Muscle layer of colon (tissue), 2 donors: Measurements from ENCODE around the gene KLRD1.

ENCODE experiments used
- H3K27ac ChIP-seq: one replicate; pipeline ENCODE4 v1.7.0; 2013; ENCODE audit warnings: low read depth, mild to moderate bottlenecking, low read length, moderate library complexity
- H3K27me3 ChIP-seq, 2 donors: one replicate each; pipeline ENCODE4 v1.7.0; 2013; ENCODE audit warnings: low read length in 2 of 2, mild to moderate bottlenecking in 2 of 2; ENCODE audit not compliant: insufficient read depth in 2 of 2, control insufficient read depth in 1 of 2
- H3K36me3 ChIP-seq: one replicate; pipeline ENCODE4 v1.7.0; 2013; ENCODE audit warnings: mild to moderate bottlenecking, low read length; ENCODE audit not compliant: insufficient read depth
- H3K4me1 ChIP-seq: one replicate; pipeline ENCODE4 v1.7.0; 2013; ENCODE audit warnings: mild to moderate bottlenecking, low read length; ENCODE audit not compliant: insufficient read depth
- H3K4me3 ChIP-seq, 2 donors: one replicate each; pipeline ENCODE4 v1.7.0; 2013; ENCODE audit warnings: low read length in 2 of 2, low read depth in 1 of 2, mild to moderate bottlenecking in 1 of 2, moderate library complexity in 1 of 2
- H3K9ac ChIP-seq: one replicate; pipeline ENCODE4 v1.7.0; 2013; ENCODE audit warnings: low read length
- H3K9me3 ChIP-seq: one replicate; pipeline ENCODE4 v1.7.0; 2013; ENCODE audit warnings: mild to moderate bottlenecking, low read length
- donor health status: abdominal sarcoma.
- donor health status: Adenocarcinoma of cecum.

Gene KLRD1

GRCh38 chr12:10307630-10308029 is at the start of gene KLRD1:
Gene KLRD1 (plus strand): TSS chr12:10307870. CDS start chr12:10308078, 208 bp downstream.
- Histone ChIP-seq H3K27ac (no peak within 1 kb of the TSS), H3K4me3 (no peak within 1 kb of the TSS), H3K4me1 (no peaks in the 10 kb centered on the region), H3K9me3 (no peaks in the 10 kb centered on the region), H3K36me3 (no peaks in the 10 kb centered on the region), H3K9ac (no peak within 1 kb of the TSS), H3K27me3 (no peaks in the 10 kb centered on the region)

DNA sequence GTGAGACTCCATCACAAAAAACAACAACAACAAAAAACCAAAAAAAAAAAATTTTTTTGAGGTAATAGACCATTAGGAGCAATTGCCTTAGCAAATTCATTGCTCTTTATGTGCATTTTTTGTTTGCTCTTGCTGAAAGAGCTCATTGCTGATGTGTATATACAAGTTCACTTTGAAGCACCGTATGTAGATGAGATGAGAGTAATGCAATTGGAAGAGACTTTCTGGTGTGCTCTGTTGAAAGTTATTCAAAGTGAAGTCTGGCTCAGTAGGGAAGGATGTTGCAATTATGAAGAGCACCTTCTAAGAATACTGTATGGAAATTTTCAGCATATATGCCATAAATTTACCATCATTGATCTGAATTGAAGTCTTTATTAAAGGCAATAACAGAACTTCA is 46.7 kb upstream of the KLRD1 start:
- Histone ChIP-seq H3K36me3 (no peaks in the 10 kb centered on the region), H3K4me3 (no peak overlapping the region), H3K9me3 (no peaks in the 10 kb centered on the region), H3K27ac (no peak overlapping the region), H3K4me1 (no peaks in the 10 kb centered on the region), H3K27me3 (no peaks in the 10 kb centered on the region), H3K9ac (no peak overlapping the region)

GRCh38 chr12:10268037-10268436 is 39.6 kb upstream of the KLRD1 start:
- H3K9ac ChIP-seq: no peak overlapping the region

GRCh38 chr12:10272467-10272866 is 35.2 kb upstream of the KLRD1 start:
- H3K4me3 ChIP-seq: no peak overlapping the region
- no peaks in the 10 kb centered on the region for H3K36me3 ChIP-seq
- no peaks in the 10 kb centered on the region for H3K4me1 ChIP-seq
- H3K9ac ChIP-seq: no peak overlapping the region
- H3K9me3 ChIP-seq: no peaks in the 10 kb centered on the region
- H3K27me3 ChIP-seq: no peaks in the 10 kb centered on the region
- no peak overlapping the region for H3K27ac ChIP-seq

More at GRCh38 chr12:10268037-10268436, 39.6 kb upstream of the KLRD1 start:
- Histone ChIP-seq H3K4me3 (no peak overlapping the region), H3K36me3 (no peaks in the 10 kb centered on the region), H3K9me3 (no peaks in the 10 kb centered on the region), H3K27me3 (no peaks in the 10 kb centered on the region), H3K27ac (no peak overlapping the region), H3K4me1 (no peaks in the 10 kb centered on the region)

DNA sequence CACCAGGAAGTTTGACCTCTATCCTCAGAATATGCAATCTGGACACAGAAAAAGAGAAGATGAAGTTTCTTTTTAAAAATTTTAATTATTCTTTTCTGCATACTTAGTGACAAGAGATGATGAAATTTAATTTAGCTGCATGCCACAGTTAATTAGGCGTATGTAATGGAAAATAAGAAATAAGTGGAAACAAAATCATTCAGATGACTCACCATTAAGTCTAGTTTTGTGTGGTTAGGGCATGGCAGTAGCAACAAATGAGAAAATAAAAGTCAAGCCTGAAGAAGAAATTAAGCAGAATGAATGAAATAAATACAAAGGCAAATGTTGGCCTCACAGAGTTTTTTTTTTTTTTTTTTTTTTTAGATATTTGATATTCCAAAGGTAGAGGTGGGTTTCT is 30.9 kb upstream of the KLRD1 start:
- no peak overlapping the region for H3K27ac ChIP-seq
- no peaks in the 10 kb centered on the region for H3K4me1 ChIP-seq
- no peaks in the 10 kb centered on the region for H3K9me3 ChIP-seq

GRCh38 chr12:10278104-10278503 is 29.6 kb upstream of the KLRD1 start:
- H3K36me3 ChIP-seq: no peaks in the 10 kb centered on the region
- H3K27ac ChIP-seq: no peak overlapping the region
- no peaks in the 10 kb centered on the region for H3K27me3 ChIP-seq
- H3K4me1 ChIP-seq: no peaks in the 10 kb centered on the region
- no peak overlapping the region for H3K4me3 ChIP-seq
- no peak overlapping the region for H3K9ac ChIP-seq
- no peaks in the 10 kb centered on the region for H3K9me3 ChIP-seq

More for the DNA sequence above, 30.9 kb upstream of the KLRD1 start:
- Histone ChIP-seq H3K4me3 (no peak overlapping the region), H3K36me3 (no peaks in the 10 kb centered on the region), H3K9ac (no peak overlapping the region), H3K27me3 (no peaks in the 10 kb centered on the region)

DNA sequence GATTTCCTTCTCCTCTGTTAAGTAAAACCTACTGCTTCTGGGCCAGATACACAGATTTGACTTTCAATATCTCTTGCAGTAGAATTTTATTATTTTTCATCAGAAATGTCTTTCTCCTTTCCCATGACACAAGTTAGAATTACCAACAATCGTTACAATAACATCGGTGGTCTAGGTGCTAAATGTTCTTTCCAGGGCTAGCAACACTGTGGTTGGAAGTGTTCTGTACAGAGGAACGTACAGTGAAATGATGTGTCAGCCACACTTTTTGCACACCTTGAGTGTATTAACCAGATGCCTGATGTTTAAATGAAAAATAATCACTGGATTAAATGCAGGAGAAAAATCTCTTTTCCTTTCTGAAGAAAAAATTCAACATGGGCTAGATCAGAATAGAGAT is 27.7 kb upstream of the KLRD1 start:
- Histone ChIP-seq H3K27ac (no peak overlapping the region), H3K4me1 (no peaks in the 10 kb centered on the region), H3K9me3 (no peaks in the 10 kb centered on the region), H3K4me3 (no peak overlapping the region), H3K27me3 (no peaks in the 10 kb centered on the region), H3K36me3 (no peaks in the 10 kb centered on the region), H3K9ac (no peak overlapping the region)

DNA sequence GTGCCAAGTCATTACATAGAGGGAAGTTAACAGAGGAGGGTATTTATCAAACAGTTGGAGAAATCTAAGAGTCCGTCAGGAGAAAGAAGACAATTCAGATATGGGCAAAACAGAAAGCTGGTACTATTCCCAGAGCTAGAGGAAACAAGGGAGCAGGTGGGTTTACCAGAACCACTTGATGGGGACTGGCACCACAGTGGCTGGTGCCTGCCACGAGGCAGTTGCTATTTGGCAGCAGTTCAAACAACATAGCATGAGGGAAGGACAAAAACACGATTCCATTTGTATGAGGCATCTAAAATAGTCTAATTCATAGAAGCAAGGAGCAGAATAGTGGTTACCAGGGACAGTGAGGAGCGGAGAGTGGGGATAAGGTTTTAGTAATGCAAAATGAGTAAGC is 24.6 kb upstream of the KLRD1 start:
- Histone ChIP-seq H3K9ac (no peak overlapping the region), H3K36me3 (no peaks in the 10 kb centered on the region), H3K27me3 (no peaks in the 10 kb centered on the region), H3K4me1 (no peaks in the 10 kb centered on the region), H3K27ac (no peak overlapping the region), H3K4me3 (no peak overlapping the region), H3K9me3 (no peaks in the 10 kb centered on the region)

- Histone ChIP-seq H3K27ac (no peak overlapping the region), H3K4me1 (no peaks in the 10 kb centered on the region), H3K27me3 (no peaks in the 10 kb centered on the region), H3K9me3 (no peaks in the 10 kb centered on the region), H3K4me3 (no peak overlapping the region), H3K9ac (no peak overlapping the region), H3K36me3 (no peaks in the 10 kb centered on the region)
These were observed 21.8 kb upstream of the KLRD1 start for GRCh38 chr12:10285919-10286318.

GRCh38 chr12:10289005-10289754 is 18.5 kb upstream of the KLRD1 start:
- Histone ChIP-seq H3K27ac (no peak overlapping the region), H3K27me3 (no peaks in the 10 kb centered on the region), H3K4me3 (no peak overlapping the region)

GRCh38 chr12:10291030-10291429 is 16.6 kb upstream of the KLRD1 start:
- no peaks in the 10 kb centered on the region for H3K4me1 ChIP-seq
- no peaks in the 10 kb centered on the region for H3K9me3 ChIP-seq
- no peak overlapping the region for H3K9ac ChIP-seq
- H3K27ac ChIP-seq: no peak overlapping the region
- H3K36me3 ChIP-seq: no peaks in the 10 kb centered on the region
- H3K27me3 ChIP-seq: no peaks in the 10 kb centered on the region
- H3K4me3 ChIP-seq: no peak overlapping the region

More at GRCh38 chr12:10289005-10289754, 18.5 kb upstream of the KLRD1 start:
- Histone ChIP-seq H3K9me3 (no peaks in the 10 kb centered on the region), H3K4me1 (no peaks in the 10 kb centered on the region), H3K9ac (no peak overlapping the region), H3K36me3 (no peaks in the 10 kb centered on the region)

DNA sequence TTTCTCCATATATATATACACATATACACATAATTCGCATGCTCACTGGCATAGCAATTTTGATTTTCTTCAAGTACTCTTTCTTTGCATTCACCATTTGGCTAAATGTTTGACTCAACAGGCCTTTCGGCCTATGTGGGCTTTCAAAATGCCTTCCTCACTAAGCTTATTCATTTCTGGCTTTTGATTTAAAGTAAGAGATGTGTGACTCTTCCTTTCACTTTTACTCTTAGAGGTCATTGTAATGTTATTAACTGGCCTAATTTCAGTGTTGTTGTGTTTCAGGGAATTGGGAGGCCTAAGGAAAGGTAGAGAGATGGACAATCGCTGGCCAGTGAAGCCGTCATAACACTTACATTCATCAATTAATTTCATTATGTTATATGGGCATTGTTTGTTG is 14.5 kb upstream of the KLRD1 start:
- H3K27me3 ChIP-seq: no peaks in the 10 kb centered on the region
- no peak overlapping the region for H3K4me3 ChIP-seq
- no peak overlapping the region for H3K9ac ChIP-seq

More for the DNA sequence above, 14.5 kb upstream of the KLRD1 start:
- Histone ChIP-seq H3K36me3 (no peaks in the 10 kb centered on the region), H3K9me3 (no peaks in the 10 kb centered on the region), H3K27ac (no peak overlapping the region), H3K4me1 (no peaks in the 10 kb centered on the region)
